ENCODE results near the gene CST7.

The CST7 gene

GRCh38 chr20:24950836-24951525 is 1.9 kb downstream of the CST7 start:
- DNase-seq (ENCODE audit: low read depth) = no peak

GRCh38 chr20:24951536-24952083 is 2.5 kb downstream of the CST7 start:
- no peak for DNase-seq (ENCODE audit: low read depth)

GRCh38 chr20:24952376-24953208 is 3.5 kb downstream of the CST7 start:
- DNase-seq (ENCODE audit: low read depth) = no peak

GRCh38 chr20:24953209-24953575 is 4.1 kb downstream of the CST7 start:
- no peak for DNase-seq (ENCODE audit: low read depth)

- no peak for DNase-seq (ENCODE audit: low read depth)
Measured at GRCh38 chr20:24953621-24954133, 4.6 kb downstream of the CST7 start.

GRCh38 chr20:24954151-24954550 is 5.1 kb downstream of the CST7 start:
- DNase-seq (ENCODE audit: low read depth) = no peak

- no peak for DNase-seq (ENCODE audit: low read depth)
Measured at GRCh38 chr20:24954566-24954965, 5.5 kb downstream of the CST7 start.

- no peak for DNase-seq (ENCODE audit: low read depth)
Measured at GRCh38 chr20:24955045-24955444, 6.0 kb downstream of the CST7 start.

- DNase-seq (ENCODE audit: low read depth) = no peak
Measured at GRCh38 chr20:24956001-24956841, 7.2 kb downstream of the CST7 start.

GRCh38 chr20:24957326-24958016 is 8.4 kb downstream of the CST7 start:
- DNase-seq (ENCODE audit: low read depth) = no peak

- no peak for DNase-seq (ENCODE audit: low read depth)
Measured at GRCh38 chr20:24958506-24959385, 9.7 kb downstream of the CST7 start.

GRCh38 chr20:24959591-24960301 is 10.7 kb downstream of the CST7 start:
- DNase-seq (ENCODE audit: low read depth) = no peak

GRCh38 chr20:24960302-24960801 is 11.3 kb downstream of the CST7 start:
- DNase-seq (ENCODE audit: low read depth) = no peak

- DNase-seq (ENCODE audit: low read depth) = no peak
Measured at GRCh38 chr20:24960861-24961260, 11.8 kb downstream of the CST7 start.

- DNase-seq (ENCODE audit: low read depth) = no peak
Measured at GRCh38 chr20:24961384-24962181, 12.5 kb downstream of the CST7 start.

GRCh38 chr20:24962182-24962492 is 13.1 kb downstream of the CST7 start:
- no peak for DNase-seq (ENCODE audit: low read depth)

GRCh38 chr20:24962510-24962909 is 13.4 kb downstream of the CST7 start:
- no peak for DNase-seq (ENCODE audit: low read depth)

- DNase-seq (ENCODE audit: low read depth) = no peak
Measured at GRCh38 chr20:24963672-24964505, 14.8 kb downstream of the CST7 start.

Data from activated T-cell treated with anti-CD3 and anti-CD28 coated beads for 24 hours (primary cell).